Activated T-helper 17 cell treated with anti-CD3 and anti-CD28 coated beads, Interleukin-2, amount 50 U/mL, for 72 hours (primary cell): Measurements from ENCODE around the gene TRIM32. TPM values are rescaled to one million over a fixed set of nuclear protein-coding genes. Genes with fewer than 3 reads are reported as not detected.
A peak's percentile ranks its signal among the peaks of the same experiment; 100 is the strongest.

Experiments used
- ATAC-seq: fragments of 150-1000 bp; cut with Tn5 transposase; replicated peaks from 2 replicates; pipeline ENCODE4 v1.10.0; 2021; ENCODE audit warnings: mild to moderate bottlenecking, moderate library complexity
- H3K27ac Mint-ChIP-seq: one replicate; pipeline ENCODE4 v1.8.0; 2022; ENCODE audit warnings: mixed read lengths
- H3K27me3 Mint-ChIP-seq: one replicate; pipeline ENCODE4 v1.8.0; 2022; ENCODE audit warnings: mixed read lengths
- H3K36me3 Mint-ChIP-seq: one replicate; pipeline ENCODE4 v1.8.0; 2022; ENCODE audit warnings: low read depth, mild to moderate bottlenecking, mixed read lengths
- H3K4me1 Mint-ChIP-seq: one replicate; pipeline ENCODE4 v1.8.0; 2022; ENCODE audit warnings: mixed read lengths
- H3K4me3 Mint-ChIP-seq: one replicate; pipeline ENCODE4 v1.8.0; 2022; ENCODE audit warnings: mild to moderate bottlenecking, mixed read lengths
- H3K9me3 Mint-ChIP-seq: one replicate; pipeline ENCODE4 v1.8.0; 2022; ENCODE audit warnings: mixed read lengths
- total RNA-seq, 2 donors: library from RNA; stranded (reverse); gene quantifications; one replicate each; pipeline ENCODE4 v1.2.3, GENCODE V29; 2022

The TRIM32 gene
- total RNA-seq, 2 donors from 2014 or later: 14.8 to 15.7 TPM

DNA sequence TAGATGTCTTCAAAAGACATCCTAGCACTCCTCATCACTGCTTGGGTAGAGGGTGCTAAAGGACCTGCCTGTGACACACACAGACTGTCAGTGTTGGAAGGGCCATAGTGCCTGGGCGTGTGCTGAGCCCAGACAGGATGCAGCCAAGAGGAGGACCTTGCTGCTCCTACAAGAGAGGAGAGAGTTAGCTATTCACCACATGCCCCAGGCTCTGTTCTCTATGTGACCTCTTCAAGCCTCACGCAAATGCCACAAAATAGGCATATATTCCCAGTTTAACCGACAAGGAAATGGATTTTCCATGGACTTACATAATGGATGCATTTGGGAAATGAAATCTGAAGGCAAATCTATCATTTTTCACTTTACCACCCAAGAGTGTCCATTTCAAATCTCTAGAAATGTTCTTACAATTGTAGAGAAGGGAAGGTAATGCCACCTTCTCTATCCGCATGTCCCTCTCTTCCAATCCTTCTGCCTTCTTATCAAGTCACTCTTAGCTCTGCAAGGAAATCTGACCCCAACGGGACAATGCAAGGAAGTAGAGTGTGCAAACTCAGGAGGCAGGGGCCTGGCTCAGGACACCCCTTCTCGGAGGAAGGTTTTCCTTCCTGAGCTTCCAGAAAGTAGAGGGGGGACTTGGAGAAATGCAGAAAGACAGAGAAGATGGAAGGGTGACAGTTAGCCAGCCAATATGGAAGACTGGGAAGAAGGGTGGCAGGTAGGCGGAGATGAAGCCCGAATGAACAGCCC lies 49.5 kb downstream of the TRIM32 start:
- H3K4me3 Mint-ChIP-seq: no peak overlapping the region

DNA sequence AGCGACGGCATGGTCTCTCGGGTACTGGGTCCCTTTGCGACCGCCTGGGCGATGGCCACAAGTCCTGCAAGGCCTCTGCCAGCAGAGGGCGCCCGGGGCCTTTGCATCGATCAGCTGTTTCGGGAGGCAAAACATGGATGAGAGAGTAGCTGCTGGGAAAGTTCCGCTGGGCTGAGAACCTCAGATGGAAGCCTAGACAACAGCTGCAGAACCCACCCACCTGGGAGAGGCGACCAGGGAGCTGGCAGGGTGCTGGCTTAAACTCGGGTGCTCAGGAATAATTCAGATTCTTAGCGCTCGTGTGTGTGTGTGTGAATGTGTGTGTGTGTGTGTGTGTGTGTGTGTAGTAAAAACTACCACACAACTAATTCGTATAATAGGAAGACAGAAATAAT lies 50.0 kb downstream of the TRIM32 start:
- peaks cover 5% of the 10 kb centered on the region for H3K4me1 Mint-ChIP-seq
- peak; percentile 40 for ATAC-seq
- H3K9me3 Mint-ChIP-seq: no peaks in the 10 kb centered on the region

More for the DNA sequence above, 49.5 kb downstream of the TRIM32 start:
- Mint-ChIP-seq H3K36me3 (no peaks in the 10 kb centered on the region), H3K4me1 (peaks cover 5% of the 10 kb centered on the region), H3K27ac (no peak overlapping the region), H3K9me3 (no peaks in the 10 kb centered on the region), H3K27me3 (peaks cover 23% of the 10 kb centered on the region)
- no peak for ATAC-seq

DNA sequence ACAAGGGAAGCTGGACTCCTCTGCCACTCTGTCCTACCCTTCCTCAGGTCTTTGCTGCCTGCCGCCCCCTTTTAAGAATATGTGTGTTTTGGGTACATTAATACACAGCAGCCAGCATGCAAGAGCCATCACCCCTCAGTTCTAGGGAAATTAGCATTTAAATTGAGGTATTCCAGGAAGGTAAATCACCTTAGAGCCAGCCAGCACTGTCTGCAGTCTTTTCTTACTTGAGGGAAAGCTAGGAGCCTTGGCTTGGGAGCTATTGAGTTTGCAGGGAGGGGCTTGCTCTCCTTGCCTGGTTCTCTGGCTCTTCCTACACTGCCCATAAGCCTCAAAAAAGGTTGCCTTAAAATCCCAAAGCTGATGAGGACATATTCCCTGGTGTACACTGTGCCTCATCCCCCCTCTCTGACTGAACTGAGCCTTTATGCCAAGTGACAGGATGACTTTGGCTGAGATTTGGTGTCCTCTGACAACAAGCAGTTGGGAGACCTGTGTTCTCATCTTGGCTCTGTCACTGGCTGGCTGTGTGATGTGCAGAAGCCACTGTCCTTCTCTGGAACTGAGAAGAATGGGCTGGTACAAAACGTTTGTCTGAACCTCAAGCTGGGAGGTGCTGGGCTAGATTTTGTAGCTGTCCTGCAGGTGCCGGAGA lies 54.1 kb downstream of the TRIM32 start:
- Mint-ChIP-seq H3K36me3 (no peaks in the 10 kb centered on the region), H3K4me1 (peaks cover 5% of the 10 kb centered on the region), H3K9me3 (no peaks in the 10 kb centered on the region), H3K4me3 (no peak overlapping the region), H3K27ac (no peak overlapping the region), H3K27me3 (peaks cover 7% of the 10 kb centered on the region)
- ATAC-seq: no peak

More for the DNA sequence above, 50.0 kb downstream of the TRIM32 start:
- Mint-ChIP-seq H3K36me3 (no peaks in the 10 kb centered on the region), H3K27me3 (peaks cover 23% of the 10 kb centered on the region), H3K27ac (no peak overlapping the region), H3K4me3 (no peak overlapping the region)

DNA sequence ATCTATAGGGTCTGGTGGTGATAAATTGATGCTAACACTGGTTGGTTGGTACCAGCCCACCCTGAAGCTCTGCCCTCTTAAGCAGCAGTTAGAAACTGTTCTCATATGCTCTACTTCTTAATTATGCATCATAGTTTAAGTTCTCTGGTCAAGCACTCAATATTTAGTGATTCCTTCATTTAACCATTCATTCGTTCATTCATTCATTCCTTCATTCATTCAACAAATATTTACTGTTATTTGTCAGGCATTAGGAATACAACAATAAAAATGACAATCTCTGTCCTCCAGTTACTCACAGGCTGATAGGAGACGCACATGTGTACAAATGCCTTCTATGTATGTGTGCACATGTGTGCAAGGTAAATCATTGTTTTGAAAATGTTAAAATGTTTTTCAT lies 54.6 kb downstream of the TRIM32 start:
- Mint-ChIP-seq H3K36me3 (no peaks in the 10 kb centered on the region), H3K9me3 (no peaks in the 10 kb centered on the region), H3K4me1 (peaks cover 3% of the 10 kb centered on the region), H3K27ac (no peak overlapping the region), H3K4me3 (no peak overlapping the region), H3K27me3 (peaks cover 7% of the 10 kb centered on the region)
- no peak for ATAC-seq

DNA sequence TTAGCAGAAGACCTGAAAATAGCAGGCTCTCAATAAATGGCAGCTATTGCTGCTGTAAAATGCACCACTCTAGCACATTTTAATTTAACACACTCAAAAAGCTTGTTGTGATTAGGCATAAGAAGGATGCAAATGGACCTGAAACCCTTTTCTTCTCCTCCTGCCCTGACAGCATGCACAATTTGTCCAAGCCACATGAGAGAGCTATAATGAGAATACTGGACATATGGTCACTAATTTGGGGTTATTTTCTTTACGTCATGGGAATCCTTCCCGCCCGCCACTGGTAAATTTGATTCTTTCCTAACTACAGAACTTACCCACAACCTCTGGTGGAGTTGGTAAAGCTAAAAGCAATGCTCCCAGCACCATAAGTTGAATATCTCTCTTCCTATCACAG lies 62.1 kb downstream of the TRIM32 start:
- no peak for ATAC-seq
- Mint-ChIP-seq H3K36me3 (no peaks in the 10 kb centered on the region), H3K4me3 (no peak overlapping the region), H3K4me1 (no peaks in the 10 kb centered on the region), H3K9me3 (no peaks in the 10 kb centered on the region), H3K27ac (no peak overlapping the region), H3K27me3 (peaks cover 26% of the 10 kb centered on the region)

DNA sequence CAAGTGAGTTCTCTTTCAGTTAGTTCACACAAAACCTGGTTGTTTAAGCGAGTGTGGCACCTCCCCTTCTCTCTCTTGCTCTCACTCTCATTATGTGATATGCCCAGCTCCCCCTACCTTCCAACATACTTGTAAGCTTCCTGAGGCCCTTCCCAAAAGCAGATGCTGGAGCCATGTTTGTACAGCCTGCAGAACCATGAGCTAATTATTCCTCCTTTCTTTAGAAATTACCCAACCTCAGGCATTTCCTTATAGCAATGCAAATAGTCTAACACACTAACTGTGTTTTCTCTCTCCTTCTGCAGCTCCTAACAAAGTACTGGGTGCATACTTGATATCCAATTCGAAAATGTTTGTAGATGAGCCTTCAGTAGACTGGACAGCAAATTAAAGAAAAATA lies 62.7 kb downstream of the TRIM32 start:
- H3K4me3 Mint-ChIP-seq: no peak overlapping the region
- no peaks in the 10 kb centered on the region for H3K36me3 Mint-ChIP-seq
- H3K27ac Mint-ChIP-seq: no peak overlapping the region

DNA sequence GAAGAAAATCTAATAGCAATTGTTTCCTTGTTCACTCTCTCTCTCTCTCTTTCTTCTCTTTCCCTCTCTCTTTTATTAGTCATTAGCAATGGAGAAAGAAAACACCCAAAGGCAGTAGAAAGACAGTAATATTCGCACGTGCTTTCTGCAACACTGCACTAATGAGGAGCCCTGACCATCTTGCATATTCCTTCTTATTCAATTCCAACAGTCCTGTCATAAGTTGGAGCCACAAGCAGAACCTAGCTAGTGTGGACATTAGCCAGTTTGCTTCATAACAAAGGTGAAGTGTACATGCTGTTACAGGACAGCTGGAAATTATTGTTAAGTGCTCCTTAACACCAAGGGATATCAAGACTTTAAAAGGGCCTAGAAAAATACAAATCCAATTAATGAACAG lies 63.4 kb downstream of the TRIM32 start:
- no peak overlapping the region for H3K4me3 Mint-ChIP-seq
- no peaks in the 10 kb centered on the region for H3K4me1 Mint-ChIP-seq
- no peaks in the 10 kb centered on the region for H3K36me3 Mint-ChIP-seq
- H3K27me3 Mint-ChIP-seq: peaks cover 27% of the 10 kb centered on the region
- ATAC-seq: no peak
- H3K9me3 Mint-ChIP-seq: peaks cover 2% of the 10 kb centered on the region
- no peak overlapping the region for H3K27ac Mint-ChIP-seq

More for the DNA sequence above, 62.7 kb downstream of the TRIM32 start:
- H3K27me3 Mint-ChIP-seq: peaks cover 26% of the 10 kb centered on the region
- H3K9me3 Mint-ChIP-seq: no peaks in the 10 kb centered on the region
- no peak for ATAC-seq
- H3K4me1 Mint-ChIP-seq: no peaks in the 10 kb centered on the region
